ENCODE measurements around the gene KRAS.

Gene KRAS

GRCh38 chr12:25271486-25272098, 20.9 kb upstream of the KRAS start:
- no peak overlapping the region for H2BK120ac ChIP-seq (ENCODE audit: low read depth, low read length)
- H3K9ac ChIP-seq (ENCODE audit: low read length), result no peak overlapping the region
- H3K27ac ChIP-seq (ENCODE audit: low read length, poor library complexity, severe bottlenecking), result no peak overlapping the region
- no peaks in the 10 kb centered on the region for H3K27me3 ChIP-seq (ENCODE audit: control insufficient read depth in 1 of 2, insufficient read depth in 1 of 2, low read length in 2 of 2)
- no peak overlapping the region for H3K14ac ChIP-seq (ENCODE audit: low read length in 2 of 2)
- H3K4ac ChIP-seq (ENCODE audit: low read depth in 1 of 2, low read length in 2 of 2), result no peak overlapping the region
- H3K4me1 ChIP-seq (ENCODE audit: control insufficient read depth, insufficient read depth, low read depth, low read length), result peaks cover 4% of the 10 kb centered on the region
- no peak overlapping the region for H4K8ac ChIP-seq (ENCODE audit: low read length)
- H2BK5ac ChIP-seq (ENCODE audit: low read depth, low read length, poor library complexity, severe bottlenecking), result no peak overlapping the region
- H3K23ac ChIP-seq (ENCODE audit: low read length in 2 of 2), result no peak overlapping the region
- no peaks in the 10 kb centered on the region for H3K36me3 ChIP-seq (ENCODE audit: control insufficient read depth in 1 of 2, insufficient read depth in 2 of 2, low read depth in 1 of 2, low read length in 2 of 2)
- no peak overlapping the region for H2AK5ac ChIP-seq (ENCODE audit: low read length, severe bottlenecking)
- no peak overlapping the region for H2BK12ac ChIP-seq (ENCODE audit: low read length in 2 of 2)
- H3K4me3 ChIP-seq (ENCODE audit: insufficient read depth in 1 of 2, low read depth in 1 of 2, low read length in 2 of 2), result no peak overlapping the region
- 86% methylated on average over 2 of the region's 4 CpGs for WGBS
- no peak overlapping the region for H4K91ac ChIP-seq (ENCODE audit: low read length)
- H3K18ac ChIP-seq (ENCODE audit: low read depth in 1 of 2, low read length in 2 of 2), result no peak overlapping the region
- no peak overlapping the region for H3K4me2 ChIP-seq (ENCODE audit: low read length, poor library complexity, severe bottlenecking)
- no peak overlapping the region for H2AFZ ChIP-seq (ENCODE audit: low read depth, low read length)
- H3K79me1 ChIP-seq (replicated peaks; ENCODE audit: low read length, poor library complexity, severe bottlenecking), result no peaks in the 10 kb centered on the region
- no peak overlapping the region for H2BK15ac ChIP-seq (ENCODE audit: low read depth, poor library complexity, severe bottlenecking)
- no peak for DNase-seq
- no peaks in the 10 kb centered on the region for H3K9me3 ChIP-seq (ENCODE audit: control insufficient read depth, low read length)

- H3K18ac ChIP-seq (ENCODE audit: low read depth in 1 of 2, low read length in 2 of 2), result no peak overlapping the region
- no peak overlapping the region for H4K8ac ChIP-seq (ENCODE audit: low read length)
- H3K4me1 ChIP-seq (ENCODE audit: control insufficient read depth, insufficient read depth, low read depth, low read length), result no peaks in the 10 kb centered on the region
- no peak overlapping the region for H3K4me3 ChIP-seq (ENCODE audit: insufficient read depth in 1 of 2, low read depth in 1 of 2, low read length in 2 of 2)
- no peak overlapping the region for H4K91ac ChIP-seq (ENCODE audit: low read length)
- H3K27ac ChIP-seq (ENCODE audit: low read length, poor library complexity, severe bottlenecking), result no peak overlapping the region
- H3K27me3 ChIP-seq (ENCODE audit: control insufficient read depth in 1 of 2, insufficient read depth in 1 of 2, low read length in 2 of 2), result no peaks in the 10 kb centered on the region
- H2AK5ac ChIP-seq (ENCODE audit: low read length, severe bottlenecking), result no peak overlapping the region
- H2BK5ac ChIP-seq (ENCODE audit: low read depth, low read length, poor library complexity, severe bottlenecking), result no peak overlapping the region
- H3K14ac ChIP-seq (ENCODE audit: low read length in 2 of 2), result no peak overlapping the region
- no peak overlapping the region for H3K23ac ChIP-seq (ENCODE audit: low read length in 2 of 2)
- WGBS, result 93% methylated on average over 2 of the region's 2 CpGs
- H3K9me3 ChIP-seq (ENCODE audit: control insufficient read depth, low read length), result no peaks in the 10 kb centered on the region
- H2BK120ac ChIP-seq (ENCODE audit: low read depth, low read length), result no peak overlapping the region
- H2BK12ac ChIP-seq (ENCODE audit: low read length in 2 of 2), result no peak overlapping the region
- DNase-seq, result no peak
- no peak overlapping the region for H3K4ac ChIP-seq (ENCODE audit: low read depth in 1 of 2, low read length in 2 of 2)
- no peaks in the 10 kb centered on the region for H3K36me3 ChIP-seq (ENCODE audit: control insufficient read depth in 1 of 2, insufficient read depth in 2 of 2, low read depth in 1 of 2, low read length in 2 of 2)
- no peaks in the 10 kb centered on the region for H3K79me1 ChIP-seq (replicated peaks; ENCODE audit: low read length, poor library complexity, severe bottlenecking)
- no peak overlapping the region for H2AFZ ChIP-seq (ENCODE audit: low read depth, low read length)
- H3K9ac ChIP-seq (ENCODE audit: low read length), result no peak overlapping the region
- H2BK15ac ChIP-seq (ENCODE audit: low read depth, poor library complexity, severe bottlenecking), result no peak overlapping the region
- H3K4me2 ChIP-seq (ENCODE audit: low read length, poor library complexity, severe bottlenecking), result no peak overlapping the region
Measured at GRCh38 chr12:25269701-25270100, 19.0 kb upstream of the KRAS start.

GRCh38 chr12:25266497-25266896, 15.8 kb upstream of the KRAS start:
- no peak overlapping the region for H3K27ac ChIP-seq (ENCODE audit: low read length, poor library complexity, severe bottlenecking)
- no peak overlapping the region for H3K18ac ChIP-seq (ENCODE audit: low read depth in 1 of 2, low read length in 2 of 2)
- no peaks in the 10 kb centered on the region for H3K9me3 ChIP-seq (ENCODE audit: control insufficient read depth, low read length)
- no peak overlapping the region for H4K91ac ChIP-seq (ENCODE audit: low read length)
- H2AFZ ChIP-seq (ENCODE audit: low read depth, low read length), result no peak overlapping the region
- no peak overlapping the region for H4K8ac ChIP-seq (ENCODE audit: low read length)
- H3K4ac ChIP-seq (ENCODE audit: low read depth in 1 of 2, low read length in 2 of 2), result no peak overlapping the region
- H3K14ac ChIP-seq (ENCODE audit: low read length in 2 of 2), result no peak overlapping the region
- H2AK5ac ChIP-seq (ENCODE audit: low read length, severe bottlenecking), result no peak overlapping the region
- no peak overlapping the region for H3K4me2 ChIP-seq (ENCODE audit: low read length, poor library complexity, severe bottlenecking)
- H2BK12ac ChIP-seq (ENCODE audit: low read length in 2 of 2), result no peak overlapping the region
- no peak overlapping the region for H2BK5ac ChIP-seq (ENCODE audit: low read depth, low read length, poor library complexity, severe bottlenecking)
- no peak overlapping the region for H3K23ac ChIP-seq (ENCODE audit: low read length in 2 of 2)
- H3K4me1 ChIP-seq (ENCODE audit: control insufficient read depth, insufficient read depth, low read depth, low read length), result no peaks in the 10 kb centered on the region
- no peaks in the 10 kb centered on the region for H3K36me3 ChIP-seq (ENCODE audit: control insufficient read depth in 1 of 2, insufficient read depth in 2 of 2, low read depth in 1 of 2, low read length in 2 of 2)
- no peak overlapping the region for H2BK15ac ChIP-seq (ENCODE audit: low read depth, poor library complexity, severe bottlenecking)
- no peak overlapping the region for H3K4me3 ChIP-seq (ENCODE audit: insufficient read depth in 1 of 2, low read depth in 1 of 2, low read length in 2 of 2)
- no peak for DNase-seq
- H3K27me3 ChIP-seq (ENCODE audit: control insufficient read depth in 1 of 2, insufficient read depth in 1 of 2, low read length in 2 of 2), result no peaks in the 10 kb centered on the region
- no peak overlapping the region for H2BK120ac ChIP-seq (ENCODE audit: low read depth, low read length)
- no peak overlapping the region for H3K9ac ChIP-seq (ENCODE audit: low read length)
- no peaks in the 10 kb centered on the region for H3K79me1 ChIP-seq (replicated peaks; ENCODE audit: low read length, poor library complexity, severe bottlenecking)

- H2BK5ac ChIP-seq (ENCODE audit: low read depth, low read length, poor library complexity, severe bottlenecking), result no peak overlapping the region
- no peak overlapping the region for H3K4ac ChIP-seq (ENCODE audit: low read depth in 1 of 2, low read length in 2 of 2)
- no peak overlapping the region for H2BK12ac ChIP-seq (ENCODE audit: low read length in 2 of 2)
- no peaks in the 10 kb centered on the region for H3K79me1 ChIP-seq (replicated peaks; ENCODE audit: low read length, poor library complexity, severe bottlenecking)
- WGBS, result 27% methylated on average over 1 of the region's 1 CpG
- no peak for DNase-seq
- H3K18ac ChIP-seq (ENCODE audit: low read depth in 1 of 2, low read length in 2 of 2), result no peak overlapping the region
- H2BK15ac ChIP-seq (ENCODE audit: low read depth, poor library complexity, severe bottlenecking), result no peak overlapping the region
- H3K4me1 ChIP-seq (ENCODE audit: control insufficient read depth, insufficient read depth, low read depth, low read length), result no peaks in the 10 kb centered on the region
- H3K4me3 ChIP-seq (ENCODE audit: insufficient read depth in 1 of 2, low read depth in 1 of 2, low read length in 2 of 2), result no peak overlapping the region
- H3K4me2 ChIP-seq (ENCODE audit: low read length, poor library complexity, severe bottlenecking), result no peak overlapping the region
- H3K9me3 ChIP-seq (ENCODE audit: control insufficient read depth, low read length), result no peaks in the 10 kb centered on the region
- no peak overlapping the region for H4K8ac ChIP-seq (ENCODE audit: low read length)
- H2BK120ac ChIP-seq (ENCODE audit: low read depth, low read length), result no peak overlapping the region
- no peak overlapping the region for H2AK5ac ChIP-seq (ENCODE audit: low read length, severe bottlenecking)
- H2AFZ ChIP-seq (ENCODE audit: low read depth, low read length), result no peak overlapping the region
- no peaks in the 10 kb centered on the region for H3K27me3 ChIP-seq (ENCODE audit: control insufficient read depth in 1 of 2, insufficient read depth in 1 of 2, low read length in 2 of 2)
- H3K23ac ChIP-seq (ENCODE audit: low read length in 2 of 2), result peak overlapping the region in 1 of 2 experiments; percentile 78
- H4K91ac ChIP-seq (ENCODE audit: low read length), result no peak overlapping the region
- H3K27ac ChIP-seq (ENCODE audit: low read length, poor library complexity, severe bottlenecking), result no peak overlapping the region
- H3K9ac ChIP-seq (ENCODE audit: low read length), result no peak overlapping the region
- no peak overlapping the region for H3K14ac ChIP-seq (ENCODE audit: low read length in 2 of 2)
- H3K36me3 ChIP-seq (ENCODE audit: control insufficient read depth in 1 of 2, insufficient read depth in 2 of 2, low read depth in 1 of 2, low read length in 2 of 2), result no peaks in the 10 kb centered on the region
Measured at GRCh38 chr12:25264862-25265261, 14.1 kb upstream of the KRAS start.
